H1 (cell line): ENCODE data around the gene U2AF1L4. TPM values are rescaled to one million over a fixed set of nuclear protein-coding genes. Genes with fewer than 3 reads are reported as not detected.

Experiments
- ASH2L ChIP-seq: fragments of 200-600, 300-600 bp; sonication (generic); IDR thresholded peaks from one replicate; pipeline ENCODE4 v1.7.1; 2017; ENCODE audit warnings: low read length
- BRCA1 ChIP-seq: IDR thresholded peaks from 2 replicates; pipeline ENCODE4 v1.6.1; 2012; ENCODE audit warnings: low read depth, low read length, improper control_type of control experiment
- CBX5 ChIP-seq: fragments of 300-800, 300-1000 bp; sonication (generic); IDR thresholded peaks from 2 replicates; pipeline ENCODE4 v1.7.1; 2016; ENCODE audit warnings: antibody characterized with exemption, low read length, low read depth
- CHD2 ChIP-seq: IDR thresholded peaks from 2 replicates; pipeline ENCODE4 v1.6.1; 2012; ENCODE audit warnings: low read length, improper control_type of control experiment
- EZH2 ChIP-seq: fragments of 200-600 bp; sonication (generic); IDR thresholded peaks from 2 replicates; pipeline ENCODE4 v1.7.1; 2012; ENCODE audit warnings: low read depth, mild to moderate bottlenecking, moderate library complexity, low read length, inconsistent platforms; ENCODE audit not compliant: severe bottlenecking
- GABPA ChIP-seq: IDR thresholded peaks from 2 replicates; pipeline ENCODE4 v1.6.1; 2011; ENCODE audit warnings: mild to moderate bottlenecking, low read length, moderate library complexity, borderline replicate concordance; ENCODE audit not compliant: insufficient read depth
- GTF2F1 ChIP-seq: IDR thresholded peaks from 2 replicates; pipeline ENCODE4 v1.6.1; 2012; ENCODE audit warnings: low read depth, low read length, improper control_type of control experiment, borderline replicate concordance
- HDAC6 ChIP-seq: IDR thresholded peaks from one replicate; pipeline ENCODE4 v1.7.1; 2012; ENCODE audit warnings: low read depth, mild to moderate bottlenecking, inconsistent platforms, low read length, moderate library complexity
- KDM1A ChIP-seq: fragments of 200-600, 300-600 bp; sonication (generic); IDR thresholded peaks from 2 replicates; pipeline ENCODE4 v1.7.1; 2016; ENCODE audit warnings: mild to moderate bottlenecking, low read length, borderline replicate concordance
- KDM4A ChIP-seq: IDR thresholded peaks from one replicate; pipeline ENCODE4 v1.7.1; 2012; ENCODE audit warnings: low read depth, mild to moderate bottlenecking, moderate library complexity, low read length, inconsistent platforms; ENCODE audit not compliant: severe bottlenecking
- MAFK ChIP-seq: IDR thresholded peaks from 2 replicates; pipeline ENCODE4 v1.6.1; 2012; ENCODE audit warnings: low read depth, mild to moderate bottlenecking, improper control_type of control experiment, low read length
- NANOG ChIP-seq: IDR thresholded peaks from 2 replicates; pipeline ENCODE4 v1.6.1; 2011; ENCODE audit warnings: low read length, low read depth, mild to moderate bottlenecking, inconsistent platforms; ENCODE audit not compliant: insufficient read depth, poor library complexity, severe bottlenecking
- RAD21 ChIP-seq, 2 experiments: IDR thresholded peaks in 1 of 2; conservative IDR thresholded peaks in 1 of 2; 2 replicates each; pipeline ENCODE4 v1.6.1; 2011; ENCODE audit warnings: low read depth in 2 of 2, low read length in 2 of 2, improper control_type of control experiment in 1 of 2, inconsistent platforms in 1 of 2, mild to moderate bottlenecking in 1 of 2, moderate library complexity in 1 of 2
- SIN3A ChIP-seq, 2 experiments: IDR thresholded peaks in 1 of 2; conservative IDR thresholded peaks in 1 of 2; 2 replicates each; pipeline ENCODE4 v1.6.1; 2011 to 2012; ENCODE audit warnings: low read length in 2 of 2, improper control_type of control experiment in 1 of 2, low read depth in 1 of 2, mild to moderate bottlenecking in 1 of 2
- SIRT6 ChIP-seq: IDR thresholded peaks from one replicate; pipeline ENCODE4 v1.7.1; 2012; ENCODE audit warnings: low read length, inconsistent platforms
- SP1 ChIP-seq: IDR thresholded peaks from 2 replicates; pipeline ENCODE4 v1.6.1; 2011; ENCODE audit warnings: low read depth, low read length
- SP4 ChIP-seq: IDR thresholded peaks from 2 replicates; pipeline ENCODE4 v1.6.1; 2012; ENCODE audit warnings: low read length, inconsistent platforms
- SUZ12 ChIP-seq: fragments of 200-600 bp; sonication (generic); IDR thresholded peaks from 2 replicates; pipeline ENCODE4 v1.6.1; 2012; ENCODE audit warnings: mild to moderate bottlenecking, inconsistent platforms, low read length, moderate library complexity, mixed read lengths
- TAF1 ChIP-seq: IDR thresholded peaks from 2 replicates; pipeline ENCODE4 v1.6.1; 2011; ENCODE audit warnings: mild to moderate bottlenecking, low read depth, low read length
- TBP ChIP-seq: IDR thresholded peaks from 2 replicates; pipeline ENCODE4 v1.6.1; 2011; ENCODE audit warnings: low read depth, low read length, improper control_type of control experiment
- polyA plus RNA-seq, 7 experiments: library from polyadenylated mRNA; depleted of rRNA in 3 of 7; stranded (reverse) in 5 of 7; unstranded in 2 of 7; fragments of >200 nt in 5 of 7; fragments of 200-250 nt in 2 of 7; gene quantifications; 1 replicate in 5 of 7; 2 replicates in 1 of 7; 4 replicates in 1 of 7; pipeline versions ENCODE4 v1.2.1 to v1.2.3, GENCODE V29; 2011 to 2013; ENCODE audit warnings: missing spikeins in 2 of 7, mixed read lengths in 2 of 7
- total RNA-seq: library from RNA; stranded (reverse); fragmentation: NEBNext Ultra II Directional; extraction: Animal tissue kit (Norgen Biotek cat#: 25700); gene quantifications from 2 replicates; pipeline ENCODE4 v1.2.1, GENCODE V29; 2021
- TF ChIP-seq, protein P1 (sequence below): IDR thresholded peaks from 2 replicates; pipeline ENCODE4 v1.6.1; 2012; ENCODE audit warnings: inconsistent platforms

Gene U2AF1L4
- total and polyA plus RNA-seq, 2 of the 8 experiments (the other 6 are each of a cell fraction or from before 2014, with no cell fraction given): 15.1 to 32.7 TPM

DNA sequence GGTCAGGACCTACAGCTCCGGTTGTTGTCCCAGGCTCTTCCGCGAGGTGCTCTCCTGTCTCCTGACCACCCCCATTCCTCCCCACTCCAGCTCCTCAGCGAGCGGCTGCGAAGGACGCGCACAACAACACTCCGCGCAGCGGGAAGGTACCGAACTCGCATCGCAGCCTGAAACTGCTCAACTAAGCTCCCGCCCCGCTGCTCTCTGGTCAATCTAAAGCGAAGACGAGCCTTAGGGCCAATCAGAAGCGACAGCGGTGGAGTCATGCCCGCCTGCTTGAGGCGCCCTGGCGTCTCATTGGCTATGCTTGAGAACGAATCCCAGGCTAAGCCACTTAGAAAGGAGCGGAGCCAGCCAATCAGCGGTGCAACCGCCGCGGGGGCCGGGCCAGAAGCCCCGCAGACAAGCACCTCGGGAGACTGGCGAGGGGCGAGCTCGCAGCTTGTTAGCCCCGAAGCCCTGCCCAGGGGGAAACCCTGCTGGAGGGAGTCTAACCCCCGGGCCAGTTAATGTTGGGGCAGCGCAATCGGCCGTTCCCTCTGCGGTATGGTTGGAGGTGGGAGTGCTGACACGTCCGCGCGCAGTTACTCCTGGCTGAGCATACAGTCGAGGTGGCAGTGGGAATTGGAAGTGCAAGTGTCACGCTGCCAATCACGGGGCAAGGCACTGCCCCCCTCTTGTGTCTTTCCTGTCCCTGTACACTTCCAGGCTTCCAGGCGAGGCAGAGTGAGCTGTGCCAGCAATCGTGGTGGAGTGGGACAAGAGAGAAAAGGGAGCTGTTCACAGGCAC lies 42.8 kb downstream of the U2AF1L4 start (continued):
- TF ChIP-seq BRCA1 (no peak), GTF2F1 (no peak), SIRT6 (no peak), KDM1A (no peak), GABPA (0 out of 2 replicates have a peak, but pooled peaks have one; percentile 2), CHD2 (peak; percentile 97), RAD21 (IDR thresholded peaks at IDR 0.05 in 1 of 2, conservative IDR thresholded peaks at IDR 0.05 in 1 of 2; ENCODE audit: low read depth in 2 of 2, low read length in 2 of 2) (no peak), SIN3A (conservative IDR thresholded peaks at IDR 0.05 in 1 of 2, IDR thresholded peaks at IDR 0.05 in 1 of 2; ENCODE audit: low read depth in 1 of 2, low read length in 2 of 2) (no peak; a peak in 1 of 4 replicates), HDAC6 (no peak), NANOG (no peak), SP4 (peak; percentile 82; the same call in 1 of the 2 replicates), SP1 (peak; percentile 100), ASH2L (no peak), SUZ12 (no peak), TBP (peak; percentile 43; the same call in 1 of the 2 replicates), MAFK (no peak), KDM4A (peak; percentile 93), CBX5 (no peak), TAF1 (peak; percentile 69; the same call in 1 of the 2 replicates), EZH2 (no peak)
- TF ChIP-seq, protein P1, sequence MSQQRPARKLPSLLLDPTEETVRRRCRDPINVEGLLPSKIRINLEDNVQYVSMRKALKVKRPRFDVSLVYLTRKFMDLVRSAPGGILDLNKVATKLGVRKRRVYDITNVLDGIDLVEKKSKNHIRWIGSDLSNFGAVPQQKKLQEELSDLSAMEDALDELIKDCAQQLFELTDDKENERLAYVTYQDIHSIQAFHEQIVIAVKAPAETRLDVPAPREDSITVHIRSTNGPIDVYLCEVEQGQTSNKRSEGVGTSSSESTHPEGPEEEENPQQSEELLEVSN: peak; percentile 32; the same call in 1 of the 2 replicates
